ENCODE data around the gene FOSL1.

- TF ChIP-seq, protein P1, sequence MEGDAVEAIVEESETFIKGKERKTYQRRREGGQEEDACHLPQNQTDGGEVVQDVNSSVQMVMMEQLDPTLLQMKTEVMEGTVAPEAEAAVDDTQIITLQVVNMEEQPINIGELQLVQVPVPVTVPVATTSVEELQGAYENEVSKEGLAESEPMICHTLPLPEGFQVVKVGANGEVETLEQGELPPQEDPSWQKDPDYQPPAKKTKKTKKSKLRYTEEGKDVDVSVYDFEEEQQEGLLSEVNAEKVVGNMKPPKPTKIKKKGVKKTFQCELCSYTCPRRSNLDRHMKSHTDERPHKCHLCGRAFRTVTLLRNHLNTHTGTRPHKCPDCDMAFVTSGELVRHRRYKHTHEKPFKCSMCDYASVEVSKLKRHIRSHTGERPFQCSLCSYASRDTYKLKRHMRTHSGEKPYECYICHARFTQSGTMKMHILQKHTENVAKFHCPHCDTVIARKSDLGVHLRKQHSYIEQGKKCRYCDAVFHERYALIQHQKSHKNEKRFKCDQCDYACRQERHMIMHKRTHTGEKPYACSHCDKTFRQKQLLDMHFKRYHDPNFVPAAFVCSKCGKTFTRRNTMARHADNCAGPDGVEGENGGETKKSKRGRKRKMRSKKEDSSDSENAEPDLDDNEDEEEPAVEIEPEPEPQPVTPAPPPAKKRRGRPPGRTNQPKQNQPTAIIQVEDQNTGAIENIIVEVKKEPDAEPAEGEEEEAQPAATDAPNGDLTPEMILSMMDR (IDR thresholded peaks at IDR 0.05) = no peak
- TF ChIP-seq POLR2A (IDR thresholded peaks at IDR 0.05) = no peak
Measured at GRCh38 chr11:65928667-65929066, 28.5 kb upstream of the FOSL1 start.
